H1 (cell line): ENCODE measurements around the gene SLC1A4. TPM values are rescaled to one million over a fixed set of nuclear protein-coding genes. Genes with fewer than 3 reads are reported as not detected.

Experiments used
- CTCF ChIA-PET: fragments of 300-600 bp; sonication (Branson Sonifier 250); formaldehyde crosslinking; loops from one replicate; lab custom pipeline; 2021; ENCODE audit not compliant: partially characterized antibody; lab: Charles Lee
- POLR2A ChIA-PET: fragments of 300-600 bp; sonication (Branson Sonifier 250); formaldehyde crosslinking; loops from one replicate; lab custom pipeline; 2021; ENCODE audit warnings: inconsistent platforms; ENCODE audit not compliant: partially characterized antibody; lab: Charles Lee
- DNase-seq, 2 experiments: peaks; one replicate each; pipeline versions ENCODE4 v3.0.0 to v3.0.0-alpha.2; 2010 to 2022; ENCODE audit warnings: low spot score in 2 of 2, low read depth in 1 of 2, mixed read lengths in 1 of 2
- FAIRE-seq: peaks from 2 replicates; lab custom pipeline; 2011; peaks lifted over from hg19 to GRCh38; lab: Jason Lieb, UNC
- H2AFZ ChIP-seq: 2 replicates; pipeline ENCODE4 v1.8.1; 2012; ENCODE audit warnings: low read length, inconsistent platforms
- H2AK5ac ChIP-seq: 2 replicates; pipeline ENCODE4 v1.6.1; 2013; ENCODE audit warnings: low read depth, low read length
- H2BK120ac ChIP-seq: replicated peaks from 2 replicates; pipeline ENCODE3; 2013; ENCODE audit warnings: low read depth, low read length, inconsistent platforms
- H2BK12ac ChIP-seq: 2 replicates; pipeline ENCODE4 v1.6.1; 2013; ENCODE audit warnings: low read depth, low read length
- H2BK15ac ChIP-seq: 2 replicates; pipeline ENCODE4 v1.6.1; 2013; ENCODE audit warnings: low read length
- H2BK20ac ChIP-seq: 2 replicates; pipeline ENCODE4 v1.6.1; 2013; ENCODE audit warnings: low read length
- H2BK5ac ChIP-seq: 2 replicates; pipeline ENCODE4 v1.6.1; 2013; ENCODE audit warnings: low read depth, low read length
- H3K14ac ChIP-seq: 2 replicates; pipeline ENCODE4 v1.6.1; 2013; ENCODE audit warnings: inconsistent platforms; ENCODE audit not compliant: insufficient read length
- H3K18ac ChIP-seq: 2 replicates; pipeline ENCODE4 v1.6.1; 2013; ENCODE audit warnings: low read length; ENCODE audit errors: extremely low read depth
- H3K23ac ChIP-seq: 2 replicates; pipeline ENCODE4 v1.6.1; 2013; ENCODE audit warnings: inconsistent platforms; ENCODE audit not compliant: insufficient read length
- H3K23me2 ChIP-seq: 2 replicates; pipeline ENCODE4 v1.6.1; 2013; ENCODE audit warnings: low read depth, low read length
- H3K27ac ChIP-seq: 2 replicates; pipeline ENCODE4 v1.6.1; 2011; ENCODE audit warnings: low read depth, low read length, inconsistent platforms
- H3K27me3 ChIP-seq, 4 experiments: replicated peaks in 1 of 4; 1 replicate in 1 of 4; 2 replicates in 3 of 4; pipeline versions ENCODE4 v1.6.1 to v1.8.1; 2011 to 2013; ENCODE audit warnings: low read length in 3 of 4, mild to moderate bottlenecking in 3 of 4, inconsistent platforms in 2 of 4, mixed read lengths in 2 of 4, moderate library complexity in 1 of 4; ENCODE audit not compliant: control insufficient read depth in 3 of 4, insufficient read depth in 3 of 4; ENCODE audit errors: extremely low read depth in 1 of 4
- H3K36me3 ChIP-seq, 4 experiments: 2 replicates each; pipeline versions ENCODE4 v1.6.1 to v1.8.1; 2011 to 2013; ENCODE audit warnings: mild to moderate bottlenecking in 4 of 4, low read length in 3 of 4, moderate library complexity in 2 of 4, control low read depth in 1 of 4, inconsistent platforms in 1 of 4; ENCODE audit not compliant: insufficient read depth in 4 of 4, control insufficient read depth in 2 of 4
- H3K4ac ChIP-seq: replicated peaks from 2 replicates; pipeline ENCODE3; 2013; ENCODE audit warnings: low read length, low read depth, mixed read lengths, inconsistent platforms; ENCODE audit not compliant: insufficient read length
- H3K4me1 ChIP-seq, 4 experiments: replicated peaks in 1 of 4; 1 replicate in 1 of 4; 2 replicates in 3 of 4; pipeline versions ENCODE4 v1.6.1 to v1.8.1; 2011 to 2013; ENCODE audit warnings: low read length in 3 of 4, inconsistent platforms in 2 of 4, mixed read lengths in 1 of 4; ENCODE audit not compliant: insufficient read depth in 4 of 4, control insufficient read depth in 3 of 4
- H3K4me2 ChIP-seq, 2 experiments: 2 replicates each; pipeline versions ENCODE4 v1.6.1 to v1.8.1; 2011 to 2013; ENCODE audit warnings: low read depth in 2 of 2, low read length in 2 of 2, control low read depth in 1 of 2, inconsistent platforms in 1 of 2, mild to moderate bottlenecking in 1 of 2; ENCODE audit not compliant: insufficient read depth in 1 of 2
- H3K4me3 ChIP-seq, 4 experiments: fragments of 200-600, 300-600 bp in 1 of 4; sonication (generic), shearing (Covaris generic), sonication (Bioruptor Twin) in 1 of 4; 2 replicates each; pipeline versions ENCODE4 v1.5.1 to v1.8.1; 2011 to 2016; ENCODE audit warnings: low read length in 4 of 4, low read depth in 3 of 4, control low read depth in 2 of 4, inconsistent platforms in 2 of 4, mild to moderate bottlenecking in 2 of 4, mixed read lengths in 1 of 4, moderate library complexity in 1 of 4; ENCODE audit not compliant: insufficient read depth in 2 of 4; ENCODE audit errors: extremely low read depth in 1 of 4
- H3K56ac ChIP-seq: replicated peaks from 2 replicates; pipeline ENCODE3; 2013; ENCODE audit warnings: low read depth, mild to moderate bottlenecking, mixed read lengths, low read length, inconsistent platforms; ENCODE audit not compliant: insufficient read length
- H3K79me1 ChIP-seq: 2 replicates; pipeline ENCODE4 v1.6.1; 2013; ENCODE audit warnings: low read depth, low read length, control low read depth
- H3K79me2 ChIP-seq, 2 experiments: 2 replicates each; pipeline versions ENCODE4 v1.6.1 to v1.8.1; 2012 to 2013; ENCODE audit warnings: low read length in 2 of 2, mild to moderate bottlenecking in 2 of 2, inconsistent platforms in 1 of 2; ENCODE audit not compliant: insufficient read depth in 2 of 2, control insufficient read depth in 1 of 2
- H3K9ac ChIP-seq, 4 experiments: replicated peaks in 1 of 4; 1 replicate in 1 of 4; 2 replicates in 3 of 4; pipeline versions ENCODE4 v1.6.1 to v1.8.1; 2011 to 2013; ENCODE audit warnings: low read depth in 3 of 4, low read length in 3 of 4, control low read depth in 2 of 4, mild to moderate bottlenecking in 2 of 4, moderate library complexity in 2 of 4, inconsistent platforms in 1 of 4; ENCODE audit errors: extremely low read depth in 1 of 4
- H3K9me3 ChIP-seq, 2 experiments: 2 replicates each; pipeline versions ENCODE4 v1.6.1 to v1.8.1; 2012 to 2013; ENCODE audit warnings: mild to moderate bottlenecking in 2 of 2, moderate library complexity in 2 of 2, control low read depth in 1 of 2, inconsistent platforms in 1 of 2, low read depth in 1 of 2, low read length in 1 of 2, mixed read lengths in 1 of 2; ENCODE audit not compliant: insufficient read depth in 2 of 2
- H4K20me1 ChIP-seq, 2 experiments: replicated peaks in 1 of 2; 2 replicates each; pipeline versions ENCODE3 to v1.8.1; 2011 to 2013; ENCODE audit warnings: inconsistent platforms in 2 of 2, low read length in 2 of 2, mild to moderate bottlenecking in 1 of 2; ENCODE audit not compliant: insufficient read depth in 2 of 2, control insufficient read depth in 1 of 2
- H4K5ac ChIP-seq: 2 replicates; pipeline ENCODE4 v1.6.1; 2013; ENCODE audit warnings: low read length, low read depth, mixed read lengths, inconsistent platforms; ENCODE audit not compliant: insufficient read length
- H4K8ac ChIP-seq: 2 replicates; pipeline ENCODE4 v1.8.0; 2013; ENCODE audit warnings: mild to moderate bottlenecking, moderate library complexity, low read length, inconsistent platforms; ENCODE audit not compliant: insufficient read depth; ENCODE audit errors: extremely low read depth
- H4K91ac ChIP-seq: replicated peaks from 2 replicates; pipeline ENCODE3; 2013; ENCODE audit warnings: low read length, mixed read lengths, inconsistent platforms; ENCODE audit not compliant: insufficient read length
- SIN3A ChIP-seq, 2 experiments: IDR thresholded peaks in 1 of 2; conservative IDR thresholded peaks in 1 of 2; 2 replicates each; pipeline ENCODE4 v1.6.1; 2011 to 2012; ENCODE audit warnings: low read length in 2 of 2, improper control_type of control experiment in 1 of 2, low read depth in 1 of 2, mild to moderate bottlenecking in 1 of 2
- WGBS, 2 experiments: shearing (Covaris generic) in 1 of 2; methylation state at CpG; one replicate each; pipeline versions ENCODE4 v1.1.6 to v1.1.7; 2013 to 2015; ENCODE audit warnings: low lambda C conversion rate in 2 of 2, mixed read lengths in 2 of 2, inconsistent platforms in 1 of 2, low coverage in 1 of 2, missing lambda C conversion rate in 1 of 2; ENCODE audit not compliant: insufficient replicate concordance in 2 of 2, insufficient coverage in 1 of 2, insufficient read length in 1 of 2; ENCODE audit errors: extremely low coverage in 1 of 2, missing lambda C conversion rate in 1 of 2; 5-methylcytosine and 5-hydroxymethylcytosine counted together
- polyA plus RNA-seq, 7 experiments: library from polyadenylated mRNA; depleted of rRNA in 3 of 7; stranded (reverse) in 5 of 7; unstranded in 2 of 7; fragments of >200 nt in 5 of 7; fragments of 200-250 nt in 2 of 7; gene quantifications; 1 replicate in 5 of 7; 2 replicates in 1 of 7; 4 replicates in 1 of 7; pipeline versions ENCODE4 v1.2.1 to v1.2.3, GENCODE V29; 2011 to 2013; ENCODE audit warnings: missing spikeins in 2 of 7, mixed read lengths in 2 of 7
- total RNA-seq: library from RNA; stranded (reverse); fragmentation: NEBNext Ultra II Directional; extraction: Animal tissue kit (Norgen Biotek cat#: 25700); gene quantifications from 2 replicates; pipeline ENCODE4 v1.2.1, GENCODE V29; 2021

Gene SLC1A4
- total and polyA plus RNA-seq, 2 of the 8 experiments (the other 6 are each of a cell fraction or from before 2014, with no cell fraction given): 0.44 to 0.86 TPM

- H3K4ac ChIP-seq: no peak overlapping the region
- peaks cover 0 to 4% (median 0%) of the 10 kb centered on the region in 4 experiments; a peak in 1 of 8 replicates for H3K36me3 ChIP-seq
- peaks cover 0 to 7% (median 5%) of the 10 kb centered on the region in 4 experiments; a peak in 5 of 7 replicates for H3K4me1 ChIP-seq
- no peak overlapping the region for H2BK120ac ChIP-seq
- no peak overlapping the region for H4K5ac ChIP-seq
- H3K79me2 ChIP-seq: no peaks in the 10 kb centered on the region
- no peak overlapping the region for H4K8ac ChIP-seq
- no peak overlapping the region for H3K23ac ChIP-seq
- H2BK5ac ChIP-seq: no peak overlapping the region
- CTCF ChIA-PET: interaction anchor here (1.0 to 6.9 kb wide), 3 partner anchors 14 to 48 kb away, joined by 3 to 28 read pairs (median 4); no protein-coding TSS in a partner anchor
- WGBS, 2 experiments: 82% methylated on average over 5 of the region's 5 CpGs; no CpG with 5 or more reads in 1 of the 2 experiments
- DNase-seq: no peak
- no peak overlapping the region for H2AFZ ChIP-seq
- no peak overlapping the region for H2BK20ac ChIP-seq
- H4K20me1 ChIP-seq: peaks cover 0 to 10% of the 10 kb centered on the region in 2 experiments
- H3K14ac ChIP-seq: no peak overlapping the region
- no peaks in the 10 kb centered on the region for H3K79me1 ChIP-seq
- no peak overlapping the region for H3K4me2 ChIP-seq
- FAIRE-seq: no peak
- H3K9ac ChIP-seq: no peak overlapping the region
- H4K91ac ChIP-seq: no peak overlapping the region
- no peak for TF ChIP-seq SIN3A (conservative IDR thresholded peaks at IDR 0.05 in 1 of 2, IDR thresholded peaks at IDR 0.05 in 1 of 2; ENCODE audit: low read depth in 1 of 2, low read length in 2 of 2)
- H3K9me3 ChIP-seq: no peaks in the 10 kb centered on the region
- H2BK12ac ChIP-seq: no peak overlapping the region
- H2AK5ac ChIP-seq: no peak overlapping the region
- H2BK15ac ChIP-seq: no peak overlapping the region
- H3K27ac ChIP-seq: no peak overlapping the region
- H3K27me3 ChIP-seq: peaks cover 28 to 51% (median 45%) of the 10 kb centered on the region in 4 experiments
- peaks cover 12% of the 10 kb centered on the region; the same call in 1 of the 2 replicates for H3K23me2 ChIP-seq
- H3K56ac ChIP-seq: no peak overlapping the region
- H3K4me3 ChIP-seq: no peak overlapping the region
- POLR2A ChIA-PET: interaction anchor here (1.2 to 2.5 kb wide), 2 partner anchors 10 to 18 kb away, joined by 4 to 9 read pairs; no protein-coding TSS in a partner anchor
- no peak overlapping the region for H3K18ac ChIP-seq
These were observed 3.0 kb downstream of the SLC1A4 start for GRCh38 chr2:64992218-64992617.
